Measurements from ENCODE around the gene SLC2A1.

Gene SLC2A1

DNA sequence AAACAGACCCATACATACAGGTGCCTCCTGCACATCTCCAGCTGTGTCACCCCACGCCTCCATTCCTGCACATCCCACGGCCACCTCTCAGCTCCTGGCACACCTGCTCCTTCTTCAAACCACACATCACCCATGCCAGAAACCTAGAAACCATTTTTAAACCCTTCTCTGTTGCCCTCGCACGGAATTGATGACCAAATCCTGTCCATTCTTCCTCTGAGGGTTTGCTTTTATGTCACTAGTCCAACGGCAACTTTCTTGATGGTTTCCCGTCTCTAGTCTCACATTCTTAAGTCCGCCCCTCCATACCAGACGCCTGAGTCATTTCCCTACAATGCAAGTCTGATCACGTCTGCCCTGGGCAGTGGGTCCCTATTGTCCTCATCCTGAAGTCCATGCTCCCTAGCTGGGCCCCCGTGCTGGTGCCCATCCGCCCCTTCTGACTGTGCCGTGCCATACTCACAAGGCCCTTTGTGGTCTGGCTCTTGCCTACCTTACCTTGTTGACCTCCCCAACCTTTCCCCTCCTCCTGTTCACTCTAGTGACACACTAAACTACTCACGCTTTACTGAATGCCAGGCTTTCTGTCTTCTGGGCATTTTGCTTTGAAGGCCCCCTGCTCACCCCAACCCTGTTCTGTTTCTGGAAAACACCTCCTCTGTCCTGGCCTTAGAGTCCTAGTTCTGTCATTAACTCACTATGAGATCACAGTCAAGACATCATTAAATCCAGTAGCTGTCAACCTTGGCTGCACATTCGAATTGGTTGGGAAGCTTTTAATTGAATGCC, 17.6 kb downstream of the SLC2A1 start:
- peak; percentile 64 for DNase-seq

DNA sequence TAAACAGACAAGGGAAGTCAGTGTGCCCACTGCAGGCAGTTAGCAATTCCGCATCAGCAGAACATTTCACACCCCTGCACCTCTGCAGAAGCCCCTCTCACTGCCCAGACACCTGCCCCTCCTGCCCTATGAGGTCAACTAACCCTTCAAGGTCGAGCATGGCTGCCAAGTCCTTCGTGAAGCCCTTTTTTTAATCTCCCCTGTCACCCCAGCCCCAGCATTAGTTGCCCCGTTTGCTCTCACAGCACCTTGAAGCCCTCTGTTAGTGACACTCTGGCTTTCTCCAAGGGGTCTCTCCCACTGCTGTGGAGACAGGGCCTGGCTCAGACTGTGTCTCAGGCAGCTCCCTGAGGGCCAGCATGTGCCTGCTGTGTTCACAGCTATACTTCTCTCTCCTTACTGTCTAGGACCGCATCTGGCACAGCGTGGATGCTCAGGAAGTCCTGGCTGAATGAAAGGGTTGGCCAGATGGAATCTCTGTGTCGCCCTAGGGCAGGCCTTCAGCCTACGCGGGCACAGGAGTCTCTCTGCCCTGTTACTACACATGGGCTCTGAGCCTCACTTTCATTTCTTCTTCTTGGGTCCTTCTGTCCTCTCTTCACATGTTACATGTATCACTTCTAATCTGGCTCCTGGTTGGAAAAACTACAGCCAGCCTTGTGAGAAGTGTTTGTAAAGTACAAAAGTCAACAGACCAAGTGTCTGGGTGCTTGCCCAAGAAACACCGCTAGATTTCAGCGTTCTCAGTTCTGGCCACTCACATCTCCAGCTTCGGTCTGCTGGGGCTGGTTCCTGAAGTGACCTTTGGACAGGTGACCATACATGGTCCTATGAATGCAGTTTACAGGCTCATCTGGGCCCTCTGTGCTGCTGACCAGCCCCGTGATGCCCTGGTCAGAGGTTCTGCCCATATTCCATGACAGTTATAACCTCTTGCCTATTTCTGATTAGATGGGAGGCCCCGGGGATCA, 19.7 kb downstream of the SLC2A1 start:
- DNase-seq, result peak; percentile 63

DNA sequence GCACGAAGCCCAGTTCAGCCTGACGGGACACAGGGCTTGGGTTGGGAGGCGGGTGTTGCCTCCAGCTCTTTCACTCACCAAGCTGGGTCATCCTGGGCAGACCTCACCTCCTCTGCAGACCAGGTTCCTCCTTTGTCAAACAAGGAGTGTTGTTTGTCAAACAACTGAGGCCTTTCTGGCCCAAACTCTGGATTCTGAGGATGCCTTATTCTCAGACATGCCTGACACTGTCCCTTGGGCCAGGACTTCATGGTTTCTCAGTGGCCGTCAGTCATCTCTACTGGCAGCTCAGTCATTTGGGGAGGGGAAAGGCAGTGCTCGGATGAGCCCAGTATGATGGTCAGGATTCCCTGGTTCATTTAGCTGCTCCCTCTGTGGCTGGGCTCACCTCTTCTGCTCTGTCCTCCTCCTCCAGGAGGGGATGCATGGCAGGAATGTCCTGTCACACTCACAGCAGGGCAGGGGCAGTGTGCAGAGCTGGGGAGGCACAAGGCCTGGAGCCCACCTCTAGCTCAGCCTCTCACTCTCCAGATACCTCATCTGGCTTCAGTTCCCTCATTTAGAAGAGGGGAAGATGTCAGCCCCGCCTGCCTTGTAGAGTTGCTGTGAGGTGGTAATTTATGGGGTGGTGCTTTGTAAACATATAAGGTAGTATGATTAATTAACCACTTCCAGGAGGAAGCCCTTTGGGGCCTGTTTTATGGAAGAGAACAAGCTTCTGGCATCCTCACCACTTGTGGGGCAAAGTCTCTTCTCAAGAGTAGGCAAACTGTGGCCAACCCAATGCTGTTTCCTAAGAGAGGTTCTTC, 20.6 kb downstream of the SLC2A1 start:
- peak; percentile 61 for DNase-seq

DNA sequence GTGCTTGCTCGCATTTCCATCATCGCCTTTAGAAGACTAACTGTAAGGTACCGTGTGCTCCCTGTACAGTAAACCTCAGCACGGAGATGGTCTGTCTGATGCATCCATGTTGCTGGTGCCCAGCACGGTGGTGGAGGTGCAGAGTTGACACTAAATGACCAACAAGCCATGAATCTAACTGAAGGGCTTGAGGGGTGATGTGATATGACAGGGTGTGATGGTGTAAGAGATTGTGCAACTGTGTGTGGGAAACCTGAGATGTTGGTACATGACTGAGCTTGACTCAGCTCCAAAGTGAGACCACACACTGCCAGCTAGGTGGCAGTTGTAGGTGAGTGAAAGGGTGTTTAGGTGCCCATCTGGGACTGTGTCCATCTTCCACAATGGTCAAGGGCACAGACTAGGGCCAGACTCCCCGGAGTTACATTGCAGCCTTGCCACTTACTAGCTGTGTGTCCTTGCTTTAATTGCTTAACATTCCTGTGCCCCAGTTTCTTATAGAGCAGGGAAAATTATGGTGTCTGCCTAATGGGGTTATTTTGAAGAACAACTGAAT, 21.4 kb downstream of the SLC2A1 start:
- peak; percentile 56 for DNase-seq

DNA sequence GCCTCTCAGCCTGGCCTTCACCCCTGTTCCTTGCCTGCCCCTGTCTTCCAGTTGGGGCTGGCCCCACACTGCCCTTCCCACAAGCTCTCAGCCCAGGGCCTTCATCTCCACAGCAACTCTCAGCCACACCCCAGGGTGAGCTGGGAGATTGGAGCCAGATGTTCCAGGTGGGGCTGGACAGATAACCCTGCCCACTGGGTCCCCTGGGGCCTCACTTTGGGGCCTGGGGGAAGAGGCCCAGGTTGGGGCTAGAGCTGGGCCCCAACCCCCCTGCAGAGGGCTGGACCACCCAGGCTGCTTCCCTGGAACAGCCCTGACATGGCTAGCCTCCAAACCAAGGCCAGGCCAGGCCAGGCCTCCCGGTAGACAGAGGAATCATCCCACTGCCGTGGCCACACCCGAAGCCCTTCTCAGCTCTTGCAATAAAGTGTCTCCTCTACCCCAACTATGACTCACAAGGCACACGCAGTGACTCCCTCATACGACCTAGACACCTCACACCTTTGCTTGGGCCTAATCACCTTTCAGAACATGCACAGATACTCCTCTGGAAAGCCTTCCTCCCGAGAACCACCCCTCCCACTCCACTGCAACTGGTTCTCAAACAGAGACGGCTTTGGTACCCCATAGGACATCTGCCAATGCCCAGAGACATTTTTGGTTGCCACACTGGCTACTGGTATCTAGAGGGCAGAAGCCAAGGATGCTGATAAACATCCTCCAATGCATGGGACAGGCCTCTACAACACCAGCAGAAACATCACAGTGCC, 22.2 kb downstream of the SLC2A1 start:
- DNase-seq, result peak; percentile 75

DNA sequence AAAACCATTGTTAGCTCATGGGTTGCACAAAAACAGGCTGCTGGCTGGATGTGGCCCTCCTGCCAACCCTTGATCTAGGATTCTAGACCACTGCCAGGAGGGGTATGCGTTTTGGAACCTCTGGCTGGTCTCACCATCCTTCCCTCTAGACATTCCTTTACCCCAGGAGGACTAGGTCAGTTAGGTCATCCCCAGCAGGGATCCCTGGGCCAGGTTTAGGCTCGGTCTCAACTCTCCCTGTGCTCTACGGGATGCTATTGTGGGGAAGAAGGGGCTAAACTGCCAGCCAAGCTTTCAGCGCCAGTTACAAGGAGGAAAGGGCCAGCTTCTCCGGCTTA, 22.7 kb downstream of the SLC2A1 start:
- DNase-seq, result peak; percentile 31

- peak; percentile 58 for DNase-seq
Observed at GRCh38 chr1:42935313-42935895, 23.3 kb downstream of the SLC2A1 start.

DNA sequence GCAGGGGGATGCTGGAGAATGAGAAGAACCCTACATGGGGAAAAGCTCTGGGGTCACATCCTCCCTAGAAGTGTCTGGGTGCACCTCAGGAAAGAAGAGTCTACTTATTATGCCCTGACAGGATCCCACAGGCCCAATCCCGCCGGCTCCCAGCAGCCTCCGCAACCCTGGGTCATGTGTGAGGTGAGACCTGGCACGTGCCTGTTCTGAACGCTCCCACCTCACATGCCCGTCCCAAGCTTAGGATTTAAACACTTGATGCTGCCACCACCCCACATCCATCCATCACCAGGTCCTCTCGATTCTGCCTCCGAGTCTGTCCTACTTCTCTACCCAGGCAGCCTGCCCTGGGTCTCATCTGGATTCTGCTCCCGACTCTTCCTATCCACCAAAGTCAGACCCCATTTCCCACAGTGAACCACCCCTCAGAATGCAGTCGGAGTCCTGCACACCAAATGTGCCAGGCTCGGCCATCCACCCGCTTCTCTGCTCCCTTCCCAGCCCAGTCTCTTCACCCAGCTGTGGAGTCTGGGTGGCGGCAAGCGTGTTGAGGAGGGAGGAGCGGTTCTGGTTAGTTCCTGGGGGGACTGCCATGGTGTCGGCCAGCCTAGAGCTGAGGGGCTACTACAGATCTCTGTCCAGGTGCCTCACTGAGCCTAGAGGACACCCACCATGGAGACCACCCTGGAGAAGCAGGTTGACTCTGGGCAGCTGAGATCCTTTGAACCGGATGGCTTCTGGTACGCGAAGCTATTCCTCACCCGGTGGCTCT, 23.9 kb downstream of the SLC2A1 start:
- peak; percentile 61 for DNase-seq

GRCh38 chr1:42933610-42934491, 24.8 kb downstream of the SLC2A1 start:
- peak; percentile 54 for DNase-seq

- peak; percentile 46 for DNase-seq
Observed at GRCh38 chr1:42933060-42933586, 25.5 kb downstream of the SLC2A1 start.

- DNase-seq, result peak; percentile 62
Observed at GRCh38 chr1:42932442-42932941, 26.2 kb downstream of the SLC2A1 start.

DNA sequence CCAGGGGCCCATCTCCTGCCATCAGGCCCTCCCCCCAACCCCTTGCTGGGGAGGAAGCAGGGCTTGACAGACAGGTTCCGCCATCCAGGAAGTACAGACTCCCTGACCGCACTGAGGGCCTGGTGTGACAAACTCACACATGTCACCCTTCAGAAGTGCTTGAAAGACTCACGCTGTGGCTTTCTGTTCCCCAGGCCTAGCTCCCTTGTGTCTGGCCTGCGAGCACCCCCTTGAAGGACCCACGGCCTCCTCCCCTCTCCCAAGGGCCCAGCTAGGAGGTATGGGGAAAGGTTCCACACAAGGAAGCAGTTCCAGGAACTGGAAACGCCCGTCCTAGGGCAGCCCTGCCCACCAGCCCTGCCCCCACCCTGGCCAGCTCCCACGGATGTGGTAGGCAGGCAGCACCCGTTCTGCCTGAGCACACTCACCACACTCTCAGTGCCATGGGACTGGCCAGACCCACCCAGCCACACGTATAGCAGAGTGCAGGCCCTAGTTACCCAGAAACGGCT, 26.7 kb downstream of the SLC2A1 start:
- peak; percentile 88 for DNase-seq

- peak; percentile 81 for DNase-seq
Observed at GRCh38 chr1:42931108-42931539, 27.5 kb downstream of the SLC2A1 start.

GRCh38 chr1:42930178-42931107, 28.2 kb downstream of the SLC2A1 start:
- no peak for DNase-seq

DNA sequence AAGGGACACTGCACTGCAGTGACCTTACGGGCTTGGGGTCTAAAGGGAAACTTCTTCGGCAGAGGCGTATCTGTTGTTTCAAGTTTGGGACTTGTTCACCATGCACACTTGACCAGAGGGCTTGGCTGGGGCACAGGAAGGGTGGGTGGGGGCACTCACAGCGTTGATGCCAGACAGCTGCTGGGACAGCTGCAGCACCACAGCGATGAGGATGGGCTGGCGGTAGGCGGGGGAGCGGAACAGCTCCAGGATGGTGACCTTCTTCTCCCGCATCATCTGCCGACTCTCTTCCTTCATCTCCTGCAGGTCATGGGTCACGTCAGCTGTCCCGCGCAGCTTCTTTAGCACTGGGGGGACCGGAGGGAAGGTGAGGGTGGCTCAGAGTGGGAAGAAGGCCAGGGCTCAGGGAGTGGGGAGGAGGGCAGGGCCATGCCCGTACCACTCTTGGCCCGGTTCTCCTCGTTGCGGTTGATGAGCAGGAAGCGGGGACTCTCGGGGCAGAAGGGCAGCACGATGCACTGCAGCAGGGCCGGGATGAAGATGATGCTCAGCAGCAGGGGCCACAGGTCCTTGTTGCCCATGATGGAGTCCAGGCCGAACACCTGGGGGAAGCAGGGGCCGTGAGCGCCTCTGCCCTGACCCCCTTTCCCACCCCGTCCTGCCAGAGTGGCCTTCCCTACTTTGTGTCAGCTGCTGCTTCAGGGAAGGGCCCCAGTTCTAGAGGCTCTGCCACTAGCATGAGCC, 29.1 kb downstream of the SLC2A1 start:
- DNase-seq, result no peak

GRCh38 chr1:42928859-42929258, 29.8 kb downstream of the SLC2A1 start:
- DNase-seq, result no peak

Data from activated effector memory CD4-positive, alpha-beta T cell treated with anti-CD3 and anti-CD28 coated beads, Interleukin-2, amount 50 U/mL, for 16 hours (primary cell).